ENCODE data around the gene CABCOCO1. TPM values are rescaled to one million over a fixed set of nuclear protein-coding genes. Genes with fewer than 3 reads are reported as not detected.

Gene CABCOCO1
- total RNA-seq, 1 donor from 2014 or later: 0.28 TPM

GRCh38 chr10:61812052-61812721 is 149.5 kb downstream of the CABCOCO1 start:
- TF ChIP-seq CTCF (IDR thresholded peaks at IDR 0.05; ENCODE audit: unreplicated experiment): no peak
- DNase-seq (ENCODE audit: low spot score): no peak

GRCh38 chr10:61812920-61813319 is 150.2 kb downstream of the CABCOCO1 start:
- H3K4me1 Mint-ChIP-seq (ENCODE audit: unreplicated experiment): no peaks in the 10 kb centered on the region
- no peaks in the 10 kb centered on the region for H3K36me3 Mint-ChIP-seq (ENCODE audit: low read depth, unreplicated experiment)
- no peak for DNase-seq (ENCODE audit: low spot score)
- H3K4me3 Mint-ChIP-seq (ENCODE audit: unreplicated experiment): no peak overlapping the region
- no peaks in the 10 kb centered on the region for H3K27me3 Mint-ChIP-seq (ENCODE audit: unreplicated experiment)
- no peaks in the 10 kb centered on the region for H3K9me3 Mint-ChIP-seq (ENCODE audit: unreplicated experiment)
- TF ChIP-seq CTCF (IDR thresholded peaks at IDR 0.05; ENCODE audit: unreplicated experiment): no peak
- no peak overlapping the region for H3K27ac Mint-ChIP-seq (ENCODE audit: unreplicated experiment)

More at GRCh38 chr10:61812052-61812721, 149.5 kb downstream of the CABCOCO1 start:
- Mint-ChIP-seq H3K27me3 (ENCODE audit: unreplicated experiment) (no peaks in the 10 kb centered on the region), H3K27ac (ENCODE audit: unreplicated experiment) (no peak overlapping the region), H3K36me3 (ENCODE audit: low read depth, unreplicated experiment) (no peaks in the 10 kb centered on the region), H3K4me3 (ENCODE audit: unreplicated experiment) (no peak overlapping the region), H3K4me1 (ENCODE audit: unreplicated experiment) (no peaks in the 10 kb centered on the region), H3K9me3 (ENCODE audit: unreplicated experiment) (no peaks in the 10 kb centered on the region)

- Mint-ChIP-seq H3K27ac (ENCODE audit: unreplicated experiment) (no peak overlapping the region), H3K4me3 (ENCODE audit: unreplicated experiment) (no peak overlapping the region), H3K4me1 (ENCODE audit: unreplicated experiment) (no peaks in the 10 kb centered on the region), H3K27me3 (ENCODE audit: unreplicated experiment) (no peaks in the 10 kb centered on the region), H3K9me3 (ENCODE audit: unreplicated experiment) (no peaks in the 10 kb centered on the region), H3K36me3 (ENCODE audit: low read depth, unreplicated experiment) (no peaks in the 10 kb centered on the region)
- no peak for TF ChIP-seq CTCF (IDR thresholded peaks at IDR 0.05; ENCODE audit: unreplicated experiment)
- DNase-seq (ENCODE audit: low spot score): no peak
Measured at GRCh38 chr10:61814160-61814559, 151.4 kb downstream of the CABCOCO1 start.

- Mint-ChIP-seq H3K4me1 (ENCODE audit: unreplicated experiment) (no peaks in the 10 kb centered on the region), H3K36me3 (ENCODE audit: low read depth, unreplicated experiment) (no peaks in the 10 kb centered on the region), H3K27me3 (ENCODE audit: unreplicated experiment) (no peaks in the 10 kb centered on the region), H3K27ac (ENCODE audit: unreplicated experiment) (no peak overlapping the region), H3K9me3 (ENCODE audit: unreplicated experiment) (no peaks in the 10 kb centered on the region), H3K4me3 (ENCODE audit: unreplicated experiment) (no peak overlapping the region)
- no peak for TF ChIP-seq CTCF (IDR thresholded peaks at IDR 0.05; ENCODE audit: unreplicated experiment)
- DNase-seq (ENCODE audit: low spot score): no peak
Measured at GRCh38 chr10:61815496-61815895, 152.8 kb downstream of the CABCOCO1 start.

Other genes starting within 250 kb of the CABCOCO1 start
- 0.15 TPM for gene TMEM26, start 209.5 kb upstream of the CABCOCO1 start, total RNA-seq (ENCODE audit: unreplicated experiment)
- gene ARID5B, start 238.8 kb downstream of the CABCOCO1 start, total RNA-seq (ENCODE audit: unreplicated experiment): 0.62 TPM

Measured in endothelial cell (in vitro differentiated cells).